Measurements from ENCODE around the gene INO80B.

- no peak for TF ChIP-seq CTCF (IDR thresholded peaks at IDR 0.05)
- no peak for TF ChIP-seq POLR2A (IDR thresholded peaks at IDR 0.05)
Observed at GRCh38 chr2:74427551-74427950, 27.3 kb upstream of the INO80B start.

All from uterus (tissue), 2 donors.